Neural cell (in vitro differentiated cells): ENCODE data around the gene PSMA6. TPM values are rescaled to one million over a fixed set of nuclear protein-coding genes. Genes with fewer than 3 reads are reported as not detected.

ENCODE experiments used
- H2AFZ ChIP-seq: fragments of 200-600, 300-800 bp; sonication (generic), shearing (Covaris generic); 2 replicates; pipeline ENCODE4 v1.6.0; 2014; ENCODE audit warnings: low read depth, mild to moderate bottlenecking, antibody characterized with exemption, low read length, moderate library complexity
- H3F3A ChIP-seq: fragments of 200-600 bp; shearing (Covaris generic); 2 replicates; pipeline ENCODE4 v1.6.1; 2016; ENCODE audit warnings: mild to moderate bottlenecking, moderate library complexity, mixed read lengths, antibody characterized with exemption, low read length; ENCODE audit not compliant: insufficient read depth, poor library complexity, severe bottlenecking
- H3K27ac ChIP-seq: fragments of 200-600, 300-800 bp; sonication (generic), shearing (Covaris generic); 2 replicates; pipeline ENCODE4 v1.5.1; 2014; ENCODE audit warnings: mild to moderate bottlenecking, low read length, moderate library complexity
- H3K27me3 ChIP-seq: fragments of 300-800, 200-600 bp; sonication (generic), shearing (Covaris generic); 2 replicates; pipeline ENCODE4 v1.6.0; 2014; ENCODE audit warnings: mild to moderate bottlenecking, low read depth, low read length, moderate library complexity; ENCODE audit not compliant: insufficient read depth
- H3K36me3 ChIP-seq: fragments of 300-800, 200-600 bp; sonication (generic), shearing (Covaris generic); 2 replicates; pipeline ENCODE4 v1.5.1; 2014; ENCODE audit warnings: mild to moderate bottlenecking, antibody characterized with exemption, low read length, moderate library complexity; ENCODE audit not compliant: insufficient read depth
- H3K4me2 ChIP-seq: fragments of 300-800, 200-600 bp; sonication (generic), shearing (Covaris generic); 2 replicates; pipeline ENCODE4 v1.6.0; 2014; ENCODE audit warnings: mild to moderate bottlenecking, low read length
- H3K4me3 ChIP-seq: fragments of 300-800, 200-600 bp; sonication (generic), shearing (Covaris generic); 2 replicates; pipeline ENCODE4 v1.5.1; 2014; ENCODE audit warnings: mild to moderate bottlenecking, low read length, moderate library complexity
- H3K79me2 ChIP-seq: fragments of 200-600 bp; shearing (Covaris generic); replicated peaks from 2 replicates; pipeline ENCODE4 v1.6.0; 2014; ENCODE audit warnings: mild to moderate bottlenecking, low read length, moderate library complexity; ENCODE audit not compliant: insufficient read depth
- H3K9ac ChIP-seq: fragments of 300-800, 200-600 bp; sonication (generic), shearing (Covaris generic); 2 replicates; pipeline ENCODE4 v1.6.1; 2016; ENCODE audit warnings: mild to moderate bottlenecking, low read length, mixed read lengths
- H3K9me2 ChIP-seq: fragments of 200-600 bp; shearing (Covaris generic); 2 replicates; pipeline ENCODE4 v1.6.1; 2016; ENCODE audit warnings: mild to moderate bottlenecking, low read length, mixed read lengths; ENCODE audit not compliant: insufficient read depth
- H3K9me3 ChIP-seq: fragments of 200-600, 300-800 bp; sonication (generic), shearing (Covaris generic); 2 replicates; pipeline ENCODE4 v1.6.1; 2016; ENCODE audit warnings: mild to moderate bottlenecking, mixed run types, low read length, moderate library complexity, mixed read lengths
- H4K20me1 ChIP-seq: fragments of 200-600 bp; shearing (Covaris generic); 2 replicates; pipeline ENCODE4 v1.6.1; 2016; ENCODE audit warnings: mild to moderate bottlenecking, mixed run types; ENCODE audit not compliant: insufficient read depth
- EP300 ChIP-seq: fragments of 450-650 bp; conservative IDR thresholded peaks from 2 replicates; pipeline ENCODE4 v1.6.1; 2014; ENCODE audit warnings: antibody characterized with exemption, mild to moderate bottlenecking, moderate library complexity; ENCODE audit not compliant: poor library complexity, severe bottlenecking
- EZH2 ChIP-seq: fragments of 200-600, 300-800 bp; shearing (Covaris generic), sonication (generic); IDR thresholded peaks from 2 replicates; pipeline ENCODE4 v1.6.1; 2014; ENCODE audit warnings: antibody characterized with exemption, low read length, borderline replicate concordance, mild to moderate bottlenecking; ENCODE audit not compliant: insufficient read depth, poor library complexity, severe bottlenecking
- MXI1 ChIP-seq: fragments of 450-650 bp; conservative IDR thresholded peaks from 2 replicates; pipeline ENCODE4 v1.6.1; 2014; ENCODE audit warnings: antibody characterized with exemption, mild to moderate bottlenecking; ENCODE audit not compliant: poor library complexity, severe bottlenecking
- POLR2AphosphoS5 ChIP-seq: IDR thresholded peaks from 2 replicates; pipeline ENCODE4 v1.6.1; 2012
- RAD21 ChIP-seq: fragments of 450-650 bp; conservative IDR thresholded peaks from 2 replicates; pipeline ENCODE4 v1.6.1; 2014; ENCODE audit warnings: antibody characterized with exemption, mild to moderate bottlenecking, moderate library complexity
- SMC3 ChIP-seq: fragments of 450-650 bp; conservative IDR thresholded peaks from 2 replicates; pipeline ENCODE4 v1.6.1; 2014; ENCODE audit warnings: antibody characterized with exemption, mild to moderate bottlenecking, moderate library complexity; ENCODE audit not compliant: poor library complexity
- TAF1 ChIP-seq: IDR thresholded peaks from 2 replicates; pipeline ENCODE4 v1.6.1; 2012; ENCODE audit warnings: low read depth
- polyA plus RNA-seq: library from polyadenylated mRNA; depleted of rRNA; stranded (reverse); fragments of >200 nt; gene quantifications from 2 replicates; pipeline ENCODE4 v1.2.3, GENCODE V29; 2014
- TF ChIP-seq, protein P1 (sequence below): IDR thresholded peaks from 2 replicates; pipeline ENCODE4 v1.6.1; 2012; ENCODE audit warnings: borderline replicate concordance
- TF ChIP-seq, protein P2 (sequence below): fragments of 450-650 bp; IDR thresholded peaks from 2 replicates; pipeline ENCODE4 v1.5.1; 2014; ENCODE audit warnings: antibody characterized with exemption, mild to moderate bottlenecking, moderate library complexity; ENCODE audit not compliant: poor library complexity, severe bottlenecking

The PSMA6 gene
- polyA plus RNA-seq, 1 donor from 2014 or later: 405 TPM

DNA sequence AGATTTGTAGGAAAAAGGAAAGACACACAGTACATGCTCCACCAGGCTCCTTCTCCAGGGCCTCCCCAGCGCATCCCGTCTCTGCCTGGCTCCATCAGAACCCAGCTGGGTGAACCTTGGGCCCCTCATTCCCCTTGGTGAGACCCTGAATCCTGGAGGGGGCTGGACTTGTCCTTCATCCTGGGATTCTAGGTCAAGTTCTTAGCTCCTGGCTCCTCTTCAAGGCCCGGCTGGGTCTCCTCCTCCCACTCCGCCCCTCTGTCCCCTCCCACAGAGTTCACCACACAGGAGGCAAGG is 49.2 kb downstream of the PSMA6 start:
- Histone ChIP-seq H3F3A (no peaks in the 10 kb centered on the region), H3K9me3 (no peaks in the 10 kb centered on the region), H3K9me2 (no peaks in the 10 kb centered on the region), H3K79me2 (no peaks in the 10 kb centered on the region), H4K20me1 (no peaks in the 10 kb centered on the region), H3K27ac (no peak overlapping the region), H3K27me3 (no peaks in the 10 kb centered on the region), H3K36me3 (no peaks in the 10 kb centered on the region), H3K4me3 (no peak overlapping the region), H3K4me2 (no peak overlapping the region), H2AFZ (no peak overlapping the region), H3K9ac (no peak overlapping the region)
- TF ChIP-seq, protein P1, sequence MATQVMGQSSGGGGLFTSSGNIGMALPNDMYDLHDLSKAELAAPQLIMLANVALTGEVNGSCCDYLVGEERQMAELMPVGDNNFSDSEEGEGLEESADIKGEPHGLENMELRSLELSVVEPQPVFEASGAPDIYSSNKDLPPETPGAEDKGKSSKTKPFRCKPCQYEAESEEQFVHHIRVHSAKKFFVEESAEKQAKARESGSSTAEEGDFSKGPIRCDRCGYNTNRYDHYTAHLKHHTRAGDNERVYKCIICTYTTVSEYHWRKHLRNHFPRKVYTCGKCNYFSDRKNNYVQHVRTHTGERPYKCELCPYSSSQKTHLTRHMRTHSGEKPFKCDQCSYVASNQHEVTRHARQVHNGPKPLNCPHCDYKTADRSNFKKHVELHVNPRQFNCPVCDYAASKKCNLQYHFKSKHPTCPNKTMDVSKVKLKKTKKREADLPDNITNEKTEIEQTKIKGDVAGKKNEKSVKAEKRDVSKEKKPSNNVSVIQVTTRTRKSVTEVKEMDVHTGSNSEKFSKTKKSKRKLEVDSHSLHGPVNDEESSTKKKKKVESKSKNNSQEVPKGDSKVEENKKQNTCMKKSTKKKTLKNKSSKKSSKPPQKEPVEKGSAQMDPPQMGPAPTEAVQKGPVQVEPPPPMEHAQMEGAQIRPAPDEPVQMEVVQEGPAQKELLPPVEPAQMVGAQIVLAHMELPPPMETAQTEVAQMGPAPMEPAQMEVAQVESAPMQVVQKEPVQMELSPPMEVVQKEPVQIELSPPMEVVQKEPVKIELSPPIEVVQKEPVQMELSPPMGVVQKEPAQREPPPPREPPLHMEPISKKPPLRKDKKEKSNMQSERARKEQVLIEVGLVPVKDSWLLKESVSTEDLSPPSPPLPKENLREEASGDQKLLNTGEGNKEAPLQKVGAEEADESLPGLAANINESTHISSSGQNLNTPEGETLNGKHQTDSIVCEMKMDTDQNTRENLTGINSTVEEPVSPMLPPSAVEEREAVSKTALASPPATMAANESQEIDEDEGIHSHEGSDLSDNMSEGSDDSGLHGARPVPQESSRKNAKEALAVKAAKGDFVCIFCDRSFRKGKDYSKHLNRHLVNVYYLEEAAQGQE: no peak
- TF ChIP-seq SMC3: no peak
- no peak for TF ChIP-seq POLR2AphosphoS5
- TF ChIP-seq, protein P2, sequence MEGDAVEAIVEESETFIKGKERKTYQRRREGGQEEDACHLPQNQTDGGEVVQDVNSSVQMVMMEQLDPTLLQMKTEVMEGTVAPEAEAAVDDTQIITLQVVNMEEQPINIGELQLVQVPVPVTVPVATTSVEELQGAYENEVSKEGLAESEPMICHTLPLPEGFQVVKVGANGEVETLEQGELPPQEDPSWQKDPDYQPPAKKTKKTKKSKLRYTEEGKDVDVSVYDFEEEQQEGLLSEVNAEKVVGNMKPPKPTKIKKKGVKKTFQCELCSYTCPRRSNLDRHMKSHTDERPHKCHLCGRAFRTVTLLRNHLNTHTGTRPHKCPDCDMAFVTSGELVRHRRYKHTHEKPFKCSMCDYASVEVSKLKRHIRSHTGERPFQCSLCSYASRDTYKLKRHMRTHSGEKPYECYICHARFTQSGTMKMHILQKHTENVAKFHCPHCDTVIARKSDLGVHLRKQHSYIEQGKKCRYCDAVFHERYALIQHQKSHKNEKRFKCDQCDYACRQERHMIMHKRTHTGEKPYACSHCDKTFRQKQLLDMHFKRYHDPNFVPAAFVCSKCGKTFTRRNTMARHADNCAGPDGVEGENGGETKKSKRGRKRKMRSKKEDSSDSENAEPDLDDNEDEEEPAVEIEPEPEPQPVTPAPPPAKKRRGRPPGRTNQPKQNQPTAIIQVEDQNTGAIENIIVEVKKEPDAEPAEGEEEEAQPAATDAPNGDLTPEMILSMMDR: no peak
- no peak for TF ChIP-seq MXI1
- no peak for TF ChIP-seq RAD21
- TF ChIP-seq EZH2: no peak
- no peak for TF ChIP-seq EP300

DNA sequence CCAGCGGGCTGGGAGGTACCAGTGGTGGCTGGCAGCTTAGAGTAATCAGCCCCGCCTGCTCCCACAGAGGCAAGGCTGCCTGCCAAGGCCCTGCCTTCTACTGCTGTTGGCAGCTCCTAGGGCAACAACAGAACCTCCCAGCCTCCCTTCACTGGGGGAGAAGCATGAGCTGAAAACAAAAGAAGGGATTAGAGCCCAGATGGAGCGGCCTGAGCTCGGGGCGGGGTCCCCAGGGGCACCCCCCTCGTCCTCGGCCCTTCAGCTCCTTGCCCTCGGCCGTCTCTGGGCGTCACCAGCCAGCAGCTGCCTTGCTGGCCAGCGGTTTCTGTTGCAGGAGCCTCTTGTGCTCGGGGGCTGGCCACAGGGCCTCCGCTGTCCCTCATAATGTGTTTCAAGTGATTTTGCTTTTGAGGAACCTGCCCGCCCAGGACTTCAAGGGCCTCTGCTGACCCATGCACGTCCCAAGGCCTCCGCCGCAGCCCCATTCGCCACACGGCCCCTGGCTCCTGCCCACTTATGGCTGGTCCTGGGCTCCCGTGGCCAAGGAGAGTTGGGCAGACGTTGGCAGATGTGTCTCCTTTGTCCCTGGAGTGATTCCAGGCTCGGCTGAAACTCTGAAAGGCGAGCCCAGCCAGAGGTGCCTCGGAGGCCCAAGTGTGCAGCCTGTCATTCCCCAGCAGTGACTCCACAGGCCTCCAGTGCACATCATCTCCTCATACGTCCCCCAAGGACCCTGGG is 49.7 kb downstream of the PSMA6 start:
- Histone ChIP-seq H4K20me1 (no peaks in the 10 kb centered on the region), H3K27ac (no peak overlapping the region), H3F3A (no peaks in the 10 kb centered on the region), H3K9ac (no peak overlapping the region), H3K9me3 (no peaks in the 10 kb centered on the region), H3K9me2 (no peaks in the 10 kb centered on the region), H3K4me2 (no peak overlapping the region), H3K36me3 (no peaks in the 10 kb centered on the region), H2AFZ (no peak overlapping the region), H3K4me3 (no peak overlapping the region), H3K27me3 (no peaks in the 10 kb centered on the region), H3K79me2 (no peaks in the 10 kb centered on the region)
- TF ChIP-seq SMC3 (no peak), EZH2 (no peak), EP300 (no peak), TAF1 (no peak), MXI1 (no peak), POLR2AphosphoS5 (no peak), RAD21 (no peak)
- TF ChIP-seq, protein P1: no peak
- TF ChIP-seq, protein P2: no peak
